Islet of Langerhans (tissue), 1 donor: Measurements from ENCODE around the gene LRRC1.
A peak's percentile ranks its signal among the peaks of the same experiment; 100 is the strongest.

Source experiments
- FAIRE-seq: peaks from one replicate; lab custom pipeline; 2011; peaks lifted over from hg19 to GRCh38; lab: Jason Lieb, UNC

Gene LRRC1

GRCh38 chr6:53889365-53889764, 94.6 kb downstream of the LRRC1 start:
- no peak for FAIRE-seq

- peak; percentile 86 for FAIRE-seq
These were observed 97.9 kb downstream of the LRRC1 start for GRCh38 chr6:53892707-53893106.

GRCh38 chr6:53894091-53894490, 99.3 kb downstream of the LRRC1 start:
- no peak for FAIRE-seq

GRCh38 chr6:53896196-53896595, 101.4 kb downstream of the LRRC1 start:
- no peak for FAIRE-seq

- FAIRE-seq = peak; percentile 74
These were observed 103.4 kb downstream of the LRRC1 start for GRCh38 chr6:53898026-53898795.

GRCh38 chr6:53899512-53899911, 104.7 kb downstream of the LRRC1 start:
- FAIRE-seq = no peak

- FAIRE-seq = no peak
These were observed 108.6 kb downstream of the LRRC1 start for GRCh38 chr6:53903357-53903756.

- FAIRE-seq = no peak
These were observed 111.3 kb downstream of the LRRC1 start for GRCh38 chr6:53906103-53906502.

GRCh38 chr6:53906842-53907241, 112.0 kb downstream of the LRRC1 start:
- no peak for FAIRE-seq

- FAIRE-seq = no peak
These were observed 116.0 kb downstream of the LRRC1 start for GRCh38 chr6:53910834-53911233.

- FAIRE-seq = no peak
These were observed 117.9 kb downstream of the LRRC1 start for GRCh38 chr6:53912661-53913060.

- FAIRE-seq = no peak
These were observed 118.5 kb downstream of the LRRC1 start for GRCh38 chr6:53913286-53913685.

GRCh38 chr6:53915026-53915691, 120.4 kb downstream of the LRRC1 start:
- FAIRE-seq = no peak

GRCh38 chr6:53916804-53917463, 122.1 kb downstream of the LRRC1 start:
- no peak for FAIRE-seq

GRCh38 chr6:53917464-53917842, 122.6 kb downstream of the LRRC1 start:
- no peak for FAIRE-seq

- FAIRE-seq = no peak
These were observed 124.2 kb downstream of the LRRC1 start for GRCh38 chr6:53918854-53919510.

- no peak for FAIRE-seq
These were observed 125.1 kb downstream of the LRRC1 start for GRCh38 chr6:53919881-53920360.

GRCh38 chr6:53920881-53921280, 126.1 kb downstream of the LRRC1 start:
- no peak for FAIRE-seq

- no peak for FAIRE-seq
These were observed 126.8 kb downstream of the LRRC1 start for GRCh38 chr6:53921639-53922038.

GRCh38 chr6:53922539-53922981, 127.8 kb downstream of the LRRC1 start:
- FAIRE-seq = no peak

- no peak for FAIRE-seq
These were observed 129.5 kb downstream of the LRRC1 start for GRCh38 chr6:53924277-53924676.

GRCh38 chr6:53924821-53925422, 130.1 kb downstream of the LRRC1 start:
- FAIRE-seq = no peak
